Erythroblast (primary cell): ENCODE measurements around the gene UBAC2.

Source experiments
- GATA1 ChIP-seq: IDR thresholded peaks from 2 replicates; pipeline ENCODE4 v1.6.1; 2011; ENCODE audit warnings: low read depth, mild to moderate bottlenecking, control low read depth, low read length, moderate library complexity
- POLR2A ChIP-seq: IDR thresholded peaks from 2 replicates; pipeline ENCODE4 v1.6.1; 2011; ENCODE audit warnings: mild to moderate bottlenecking, low read length

DNA sequence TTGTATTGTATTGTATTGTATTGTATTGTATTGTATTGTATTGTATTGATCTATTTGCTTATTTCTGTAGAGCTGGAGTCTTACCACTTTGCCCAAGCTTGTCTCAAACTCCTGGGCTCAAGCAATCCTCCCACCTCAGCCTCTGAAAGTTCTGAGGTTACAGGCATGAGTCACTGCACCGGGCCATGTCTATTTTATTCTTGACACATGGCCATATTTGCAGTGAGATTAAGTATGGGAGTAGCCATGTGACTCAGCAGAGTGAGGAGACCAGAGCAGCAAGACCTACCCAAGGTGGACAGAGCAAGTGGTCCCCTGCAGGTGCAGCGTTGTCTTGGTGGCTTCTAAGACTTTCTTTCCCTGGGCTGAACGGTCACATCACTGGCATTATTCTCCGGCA is 49.1 kb upstream of the UBAC2 start:
- TF ChIP-seq POLR2A: no peak
- TF ChIP-seq GATA1: no peak
